HCT116 (cell line): ENCODE measurements around the gene TCP1. TPM values are rescaled to one million over a fixed set of nuclear protein-coding genes. Genes with fewer than 3 reads are reported as not detected.
A peak's percentile ranks its signal among the peaks of the same experiment; 100 is the strongest.

Experiments used
- ATAC-seq: fragments of 200-7000 bp; cut with Tn5 transposase; 2 replicates; pipeline ENCODE4 v1.9.1; 2020; ENCODE audit warnings: mild to moderate bottlenecking, moderate library complexity
- BruUV-seq: library from RNA; stranded (reverse); fragments of 400-500 nt; replicated peaks from 2 replicates; lab custom pipeline; 2021; lab: Mats Ljungman, UMichigan
- CTCF ChIA-PET: fragments of 300-600 bp; sonication (Branson Sonifier 250); formaldehyde crosslinking; loops from one replicate; lab custom pipeline; 2021; ENCODE audit warnings: antibody characterized with exemption; lab: Charles Lee
- POLR2A ChIA-PET: fragments of 300-600, 350-600 bp; sonication (Branson Sonifier 250); formaldehyde crosslinking; loops from one replicate; lab custom pipeline; 2021; ENCODE audit warnings: antibody characterized with exemption; lab: Charles Lee
- RAD21 ChIA-PET, 2 experiments: fragments of 300-600 bp; sonication (Branson Sonifier 250); formaldehyde crosslinking; loops; one replicate each; lab custom pipeline; 2023; ENCODE audit warnings: low total read pairs in 2 of 2; ENCODE audit not compliant: uncharacterized antibody in 2 of 2, unreplicated experiment in 2 of 2, low non-redundant PET in 1 of 2; lab: Charles Lee
- DNase-seq: peaks from one replicate; pipeline ENCODE4 v3.0.0-alpha.2; 2010; ENCODE audit warnings: low read depth, low spot score
- H2AFZ ChIP-seq: fragments of 200-600 bp; shearing (Covaris generic), sonication (generic); 2 replicates; pipeline ENCODE4 v1.6.1; 2017; ENCODE audit warnings: low read depth, mixed run types, mixed read lengths, antibody characterized with exemption, low read length; ENCODE audit not compliant: poor library complexity, severe bottlenecking
- H3K27ac ChIP-seq: 2 replicates; pipeline ENCODE4 v1.5.1; 2012; ENCODE audit warnings: low read depth, low read length
- H3K27me3 ChIP-seq: fragments of 200-600 bp; sonication (generic); 2 replicates; pipeline ENCODE4 v1.6.1; 2016; ENCODE audit warnings: mixed run types, low read length, mixed read lengths; ENCODE audit not compliant: insufficient read depth
- H3K36me3 ChIP-seq, 2 experiments: fragments of 200-500 bp in 1 of 2; fragments of 200-600 bp in 1 of 2; sonication (Bioruptor generic) in 1 of 2; sonication (generic) in 1 of 2; 2 replicates each; pipeline versions ENCODE4 v1.5.1 to v1.6.1; 2014 to 2016; ENCODE audit warnings: low read length in 2 of 2, inconsistent platforms in 1 of 2, mixed read lengths in 1 of 2, mixed run types in 1 of 2; ENCODE audit not compliant: insufficient read depth in 2 of 2, control insufficient read depth in 1 of 2
- H3K4me1 ChIP-seq, 2 experiments: fragments of 200-600 bp in 1 of 2; sonication (generic) in 1 of 2; 2 replicates each; pipeline versions ENCODE4 v1.5.1 to v1.6.1; 2012 to 2017; ENCODE audit warnings: low read length in 2 of 2, inconsistent platforms in 1 of 2, mild to moderate bottlenecking in 1 of 2, mixed read lengths in 1 of 2, mixed run types in 1 of 2, moderate library complexity in 1 of 2; ENCODE audit not compliant: insufficient read depth in 2 of 2, control insufficient read depth in 1 of 2
- H3K4me2 ChIP-seq: fragments of 200-600 bp; sonication (generic); 2 replicates; pipeline ENCODE4 v1.6.1; 2017; ENCODE audit warnings: mixed run types, low read length, mixed read lengths
- H3K4me3 ChIP-seq, 2 experiments: fragments of 200-600 bp in 1 of 2; sonication (generic) in 1 of 2; replicated peaks in 1 of 2; 2 replicates each; pipeline ENCODE4 v1.5.1; 2011 to 2016; ENCODE audit warnings: low read length in 2 of 2, control low read depth in 1 of 2, low read depth in 1 of 2, mild to moderate bottlenecking in 1 of 2, mixed read lengths in 1 of 2, mixed run types in 1 of 2
- H3K79me2 ChIP-seq: fragments of 200-600 bp; sonication (generic); 2 replicates; pipeline ENCODE4 v1.6.1; 2017; ENCODE audit warnings: mild to moderate bottlenecking, mixed run types, low read length, moderate library complexity, mixed read lengths; ENCODE audit not compliant: insufficient read depth
- H3K9ac ChIP-seq: fragments of 200-600 bp; sonication (generic); 2 replicates; pipeline ENCODE4 v1.6.1; 2016; ENCODE audit warnings: low read length, mixed read lengths
- H3K9me2 ChIP-seq: fragments of 200-600 bp; sonication (generic), shearing (Covaris generic); 2 replicates; pipeline ENCODE4 v1.6.1; 2017; ENCODE audit warnings: mixed run types, mild to moderate bottlenecking, moderate library complexity; ENCODE audit not compliant: insufficient read depth
- H3K9me3 ChIP-seq, 2 experiments: fragments of 200-500 bp in 1 of 2; fragments of 200-600 bp in 1 of 2; sonication (Bioruptor generic) in 1 of 2; sonication (generic) in 1 of 2; 2 replicates each; pipeline ENCODE4 v1.6.1; 2014 to 2017; ENCODE audit warnings: low read length in 2 of 2, mixed read lengths in 2 of 2, inconsistent platforms in 1 of 2, low read depth in 1 of 2, mild to moderate bottlenecking in 1 of 2, mixed run types in 1 of 2, moderate library complexity in 1 of 2; ENCODE audit not compliant: control insufficient read depth in 1 of 2, insufficient read depth in 1 of 2
- H4K20me1 ChIP-seq: fragments of 200-600 bp; sonication (generic), shearing (Covaris generic); 2 replicates; pipeline ENCODE4 v1.6.1; 2017; ENCODE audit warnings: mixed run types, mild to moderate bottlenecking, moderate library complexity; ENCODE audit not compliant: insufficient read depth
- CBX3 ChIP-seq: IDR thresholded peaks from 2 replicates; pipeline ENCODE4 v1.6.1; 2012; ENCODE audit warnings: low read depth
- EZH2 ChIP-seq: fragments of 200-600 bp; sonication (generic); IDR thresholded peaks from 2 replicates; pipeline ENCODE4 v1.6.1; 2017; ENCODE audit warnings: antibody characterized with exemption, mixed run types
- POLR2A ChIP-seq: IDR thresholded peaks from 2 replicates; pipeline ENCODE4 v1.7.0; 2011; ENCODE audit warnings: borderline replicate concordance; ENCODE audit not compliant: insufficient read depth, insufficient read length; ENCODE audit errors: extremely low read depth
- POLR2AphosphoS5 ChIP-seq: IDR thresholded peaks from 2 replicates; pipeline ENCODE4 v1.6.1; 2011; ENCODE audit warnings: mild to moderate bottlenecking, low read depth, low read length, moderate library complexity
- SP1 ChIP-seq: IDR thresholded peaks from 2 replicates; pipeline ENCODE4 v1.6.1; 2012; ENCODE audit warnings: low read depth
- TCF7L2 ChIP-seq: IDR thresholded peaks from 2 replicates; pipeline ENCODE4 v1.7.0; 2011; ENCODE audit warnings: borderline replicate concordance, inconsistent platforms; ENCODE audit not compliant: insufficient read depth, insufficient read length; ENCODE audit errors: extremely low read depth
- YY1 ChIP-seq: IDR thresholded peaks from 2 replicates; pipeline ENCODE4 v1.6.1; 2011; ENCODE audit warnings: low read length, low read depth, moderate library complexity, mild to moderate bottlenecking; ENCODE audit not compliant: insufficient replicate concordance; ENCODE audit errors: extremely low read depth
- ZFX ChIP-seq: fragments of 450-650 bp; IDR thresholded peaks from 2 replicates; pipeline ENCODE4 v1.6.1; 2017
- intact Hi-C: fragments of 100-400 bp; cut with micrococcal nuclease; formaldehyde crosslinking; loops from 2 replicates; pipeline ENCODE4 v1.10.0; 2022
- total RNA-seq: library from RNA; stranded (reverse); gene quantifications from one replicate; pipeline ENCODE4 v1.2.1, GENCODE V29; 2021; ENCODE audit not compliant: unreplicated experiment
- TF ChIP-seq, protein P1 (sequence below): IDR thresholded peaks from 2 replicates; pipeline ENCODE4 v1.6.1; 2012
- TF ChIP-seq, protein P2 (sequence below): IDR thresholded peaks from 2 replicates; pipeline ENCODE4 v1.6.1; 2012

Gene TCP1
- total RNA-seq, 1 experiment from 2014 or later = 447 TPM

DNA sequence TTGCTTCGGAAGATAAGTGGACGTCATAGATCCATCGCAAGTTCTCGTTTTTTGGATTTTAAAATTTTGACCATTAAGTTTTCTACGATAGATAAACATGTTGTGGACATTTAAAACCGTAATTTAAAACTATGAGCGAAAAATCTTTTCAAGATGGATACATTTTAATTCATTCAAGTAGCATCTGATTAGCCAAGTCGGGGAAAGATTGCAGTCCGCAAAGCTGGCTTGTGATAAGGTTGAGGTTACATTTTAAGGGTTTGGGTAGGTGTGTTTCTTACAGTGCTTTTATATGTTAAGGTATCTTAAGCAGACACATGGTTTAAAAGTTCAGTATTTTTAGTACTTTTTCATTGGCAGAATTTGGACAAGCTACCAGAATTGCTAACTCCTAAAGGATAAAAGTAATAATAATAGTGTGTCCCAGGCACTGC lies 60.9 kb downstream of the TCP1 start:
- DNase-seq = no peak
- TF ChIP-seq CBX3 (no peak), TCF7L2 (no peak), EZH2 (no peak), ZFX (no peak), YY1 (no peak), POLR2AphosphoS5 (no peak), SP1 (no peak), POLR2A (no peak)
- TF ChIP-seq, protein P1, sequence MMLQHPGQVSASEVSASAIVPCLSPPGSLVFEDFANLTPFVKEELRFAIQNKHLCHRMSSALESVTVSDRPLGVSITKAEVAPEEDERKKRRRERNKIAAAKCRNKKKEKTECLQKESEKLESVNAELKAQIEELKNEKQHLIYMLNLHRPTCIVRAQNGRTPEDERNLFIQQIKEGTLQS = no peak
- TF ChIP-seq, protein P2, sequence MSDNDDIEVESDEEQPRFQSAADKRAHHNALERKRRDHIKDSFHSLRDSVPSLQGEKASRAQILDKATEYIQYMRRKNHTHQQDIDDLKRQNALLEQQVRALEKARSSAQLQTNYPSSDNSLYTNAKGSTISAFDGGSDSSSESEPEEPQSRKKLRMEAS = no peak
- TF ChIP-seq, all 23 proteins: peak for 0
- CTCF ChIA-PET = no interaction called here
- Histone ChIP-seq H3K9me3 (no peaks in the 10 kb centered on the region), H3K4me1 (peaks cover 8 to 31% of the 10 kb centered on the region in 2 experiments; a peak in 3 of 4 replicates), H2AFZ (no peak overlapping the region), H4K20me1 (peaks cover 23% of the 10 kb centered on the region; the same call in 1 of the 2 replicates), H3K79me2 (peaks cover 94% of the 10 kb centered on the region), H3K9me2 (no peaks in the 10 kb centered on the region), H3K9ac (peak overlapping the region; percentile 89), H3K4me2 (peak overlapping the region; percentile 75), H3K27me3 (no peaks in the 10 kb centered on the region), H3K4me3 (peak overlapping the region; percentile 81 to 89), H3K36me3 (peaks cover 0 to 14% of the 10 kb centered on the region in 2 experiments; a peak in 2 of 4 replicates), H3K27ac (peak overlapping the region; percentile 98; the same call in 1 of the 2 replicates)
- BruUV-seq = no TSS peak
- ATAC-seq = no peak
- intact Hi-C loops = loop anchor here (10.0 kb wide), 1 partner anchor 726 kb away; no protein-coding TSS in a partner anchor
- POLR2A ChIA-PET = interaction anchor here (2.8 kb wide), 1 partner anchor 61 kb away, joined by 20 read pairs; the partner anchor contains the start of gene TCP1
- RAD21 ChIA-PET = no interaction called here

Other genes with a start within 250 kb of the TCP1 start
- gene SOD2, start 96.4 kb downstream of the TCP1 start, total RNA-seq = 98.6 TPM
- gene WTAP, start 62.1 kb downstream of the TCP1 start, total RNA-seq = 88.6 TPM
- gene ACAT2, start 27.6 kb downstream of the TCP1 start, total RNA-seq = 41.6 TPM
- 106 TPM for gene MRPL18, start 865 bp upstream of the TCP1 start, total RNA-seq
- gene PNLDC1, start 10.7 kb upstream of the TCP1 start, total RNA-seq = 0.37 TPM
- gene MAS1, start 101.4 kb upstream of the TCP1 start, total RNA-seq = not detected
- gene IGF2R, start 179.5 kb upstream of the TCP1 start, total RNA-seq = 37.0 TPM